ENCODE measurements around the gene IL22RA2.

- TF ChIP-seq HNRNPH1 (optimal IDR thresholded peaks at IDR 0.05; ENCODE audit: low read depth, low read length), result no peak
- no peak for TF ChIP-seq ZNF205 (CRISPR knock-in tag; IDR thresholded peaks at IDR 0.05)
- no peak for TF ChIP-seq CBX2 (IDR thresholded peaks at IDR 0.05; ENCODE audit: low read depth, low read length)
- no peak for TF ChIP-seq CBX2 (CRISPR knock-in tag; IDR thresholded peaks at IDR 0.05; ENCODE audit: low read depth)
- no peak for TF ChIP-seq DDIT3 (CRISPR knock-in tag; IDR thresholded peaks at IDR 0.05)
- no peak for TF ChIP-seq ZNF792 (CRISPR knock-in tag; IDR thresholded peaks at IDR 0.05)
- no peak for TF ChIP-seq CHD4 (IDR thresholded peaks at IDR 0.05; ENCODE audit: borderline replicate concordance, low read length)
- TF ChIP-seq CTCF (CRISPR knock-in tag; IDR thresholded peaks at IDR 0.05), result no peak
Observed at GRCh38 chr6:137102050-137102848, 71.2 kb downstream of the IL22RA2 start.

Measured in HepG2 (cell line).